Thyroid gland (tissue), 4 donors: ENCODE results near the gene MX2. TPM values are rescaled to one million over a fixed set of nuclear protein-coding genes. Genes with fewer than 3 reads are reported as not detected.

Experiments
- DNase-seq, 2 donors: peaks; one replicate each; pipeline ENCODE4 v3.0.0-alpha.2; 2019
- H3K27ac ChIP-seq, 3 donors: fragments of 200-600 bp; sonication (generic); 1 replicate in 2 of 3; 2 replicates in 1 of 3; pipeline ENCODE4 v1.5.1; 2016 to 2019; ENCODE audit warnings: mild to moderate bottlenecking in 1 of 3, moderate library complexity in 1 of 3
- H3K27me3 ChIP-seq: fragments of 200-600 bp; sonication (generic); one replicate; pipeline ENCODE4 v1.5.1; 2019
- H3K36me3 ChIP-seq, 2 donors: fragments of 200-600 bp; sonication (generic); one replicate each; pipeline ENCODE4 v1.5.1; 2016 to 2019
- H3K4me1 ChIP-seq, 2 donors: fragments of 200-600 bp; sonication (generic); one replicate each; pipeline ENCODE4 v1.5.1; 2017 to 2019
- H3K4me3 ChIP-seq, 3 donors: fragments of 200-600 bp; sonication (generic); replicated peaks in 1 of 3; 1 replicate in 2 of 3; 2 replicates in 1 of 3; pipeline ENCODE4 v1.5.1; 2016; ENCODE audit warnings: mild to moderate bottlenecking in 1 of 3
- H3K9me3 ChIP-seq: fragments of 200-600 bp; sonication (generic); one replicate; pipeline ENCODE4 v1.5.1; 2017
- POLR2A ChIP-seq, 2 donors: fragments of 450-650 bp; IDR thresholded peaks; one replicate each; pipeline ENCODE4 v1.6.1; 2017; ENCODE audit warnings: antibody characterized with exemption in 2 of 2, mild to moderate bottlenecking in 2 of 2, moderate library complexity in 1 of 2
- WGBS, 2 donors: methylation state at CpG; one replicate each; pipeline ENCODE4 v1.1.5; 2017; 5-methylcytosine and 5-hydroxymethylcytosine counted together
- intact Hi-C: fragments of 100-400 bp; cut with DNase I; formaldehyde crosslinking; loops from one replicate; pipeline ENCODE4 v1.15.1; 2023
- total RNA-seq, 4 donors: library from RNA; depleted of rRNA; stranded (reverse); fragments of >200 nt; gene quantifications; one replicate each; pipeline ENCODE4 v1.2.3, GENCODE V29; 2016
- TF ChIP-seq, protein P1 (sequence below), 6 experiments: fragments of 200-600 bp in 3 of 6; fragments of 450-650 bp in 3 of 6; sonication (generic) in 3 of 6; IDR thresholded peaks; one replicate each; pipeline ENCODE4 v1.5.1; 2016 to 2019; ENCODE audit warnings: antibody characterized with exemption in 6 of 6, mild to moderate bottlenecking in 2 of 6, inconsistent platforms in 1 of 6, moderate library complexity in 1 of 6

MX2 gene
- total RNA-seq, 4 donors from 2014 or later = 3.0 to 19.8 (median 7.1) TPM

DNA sequence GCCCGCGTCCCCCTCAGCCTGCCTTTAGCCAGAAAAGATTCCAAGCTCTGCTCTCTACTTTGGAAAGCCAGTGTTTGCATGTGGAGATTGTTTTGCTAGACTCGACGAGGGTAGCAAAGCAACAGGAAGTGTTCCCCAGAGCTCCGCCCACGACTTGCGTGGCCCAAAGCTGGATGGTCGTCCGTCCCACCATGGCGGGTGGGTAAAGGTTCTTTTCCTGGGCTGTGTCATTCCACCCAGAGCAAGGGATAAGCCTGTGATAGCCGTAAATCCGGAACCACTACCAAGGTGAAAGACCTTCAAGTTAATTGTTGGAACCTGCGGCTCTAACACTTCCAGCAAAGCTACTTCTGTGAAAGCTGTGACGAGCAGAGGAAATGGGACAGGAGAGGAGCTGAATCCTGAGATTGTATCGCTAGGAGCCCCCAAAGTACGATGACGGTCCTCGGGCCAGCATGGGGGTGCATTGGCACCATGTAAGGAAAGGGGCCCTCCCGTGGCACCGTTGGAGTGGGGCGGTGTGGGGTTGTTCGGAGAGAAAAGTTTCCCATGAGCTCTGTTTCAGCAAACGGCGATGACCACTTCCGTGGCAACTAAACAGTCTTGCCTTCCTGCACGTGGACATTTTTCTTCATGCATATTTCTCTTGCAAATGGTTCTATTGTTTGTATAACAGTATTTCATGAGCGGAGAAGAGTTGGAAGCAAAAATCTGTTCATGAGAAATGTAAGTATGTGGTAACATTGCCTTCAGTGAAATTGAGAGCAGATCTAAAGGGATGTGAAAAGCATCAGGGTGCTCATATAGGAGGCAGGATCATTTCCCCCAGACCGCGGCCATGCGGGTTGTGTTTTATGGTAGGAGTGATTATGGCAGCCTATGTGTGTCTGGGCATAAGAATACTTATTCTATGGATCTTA lies 8.4 kb downstream of the MX2 start:
- intact Hi-C loops = loop anchor here (10.0 kb wide), 1 partner anchor 85 kb away; no protein-coding TSS in a partner anchor
- H3K4me1 ChIP-seq = peaks cover 7 to 14% of the 10 kb centered on the region in 2 donors

DNA sequence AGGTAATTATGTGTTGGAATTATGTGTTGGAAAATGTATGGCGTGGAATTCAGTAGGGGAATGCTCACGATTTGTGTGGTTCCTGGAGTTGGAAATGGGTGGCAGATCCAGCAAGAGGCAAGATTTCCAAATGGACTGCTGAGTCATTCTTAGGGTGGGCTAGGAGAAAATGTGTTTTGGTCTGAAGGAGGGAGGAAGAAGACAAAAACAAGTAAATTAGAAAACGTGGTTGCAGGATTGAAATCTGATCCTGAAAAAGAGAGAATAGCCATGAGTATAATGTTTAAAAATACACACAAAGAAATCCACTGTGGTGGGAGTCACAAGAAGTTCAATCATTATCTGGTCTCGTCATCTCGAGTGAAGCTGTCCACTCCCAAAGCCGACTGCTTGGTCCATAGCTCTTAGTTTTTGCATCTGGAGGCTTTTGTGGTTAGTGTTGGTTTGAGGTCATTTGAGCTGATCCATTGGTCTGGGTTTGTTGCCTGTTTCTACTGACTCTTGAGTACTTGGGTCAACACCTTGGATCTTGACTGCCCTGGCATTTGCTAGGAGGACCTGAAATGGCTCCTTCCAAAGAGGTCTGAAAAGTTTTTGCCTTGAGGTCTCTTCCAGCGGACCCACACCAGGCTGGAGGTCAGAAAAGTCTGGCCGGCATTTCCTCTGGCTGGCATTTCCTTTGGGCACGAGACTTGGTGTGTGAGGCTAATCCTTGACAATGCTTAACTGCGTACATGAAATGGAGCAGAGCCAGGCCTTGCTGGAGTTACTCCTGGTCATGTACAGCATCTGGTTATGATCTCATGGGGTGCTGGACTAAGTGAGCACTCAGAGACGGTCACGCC lies 9.2 kb downstream of the MX2 start:
- Histone ChIP-seq H3K27ac (no peak overlapping the region), H3K36me3 (no peaks in the 10 kb centered on the region), H3K4me1 (peaks cover 7 to 14% of the 10 kb centered on the region in 2 donors), H3K9me3 (no peaks in the 10 kb centered on the region), H3K27me3 (no peaks in the 10 kb centered on the region), H3K4me3 (no peak overlapping the region)
- WGBS, 2 donors = 78 to 84% methylated on average over 10 to 12 of the region's 12 CpGs
- intact Hi-C loops = loop anchor here (10.0 kb wide), 1 partner anchor 84 kb away; no protein-coding TSS in a partner anchor
- TF ChIP-seq POLR2A (IDR thresholded peaks at IDR 0.05) = no peak
- TF ChIP-seq, protein P1, sequence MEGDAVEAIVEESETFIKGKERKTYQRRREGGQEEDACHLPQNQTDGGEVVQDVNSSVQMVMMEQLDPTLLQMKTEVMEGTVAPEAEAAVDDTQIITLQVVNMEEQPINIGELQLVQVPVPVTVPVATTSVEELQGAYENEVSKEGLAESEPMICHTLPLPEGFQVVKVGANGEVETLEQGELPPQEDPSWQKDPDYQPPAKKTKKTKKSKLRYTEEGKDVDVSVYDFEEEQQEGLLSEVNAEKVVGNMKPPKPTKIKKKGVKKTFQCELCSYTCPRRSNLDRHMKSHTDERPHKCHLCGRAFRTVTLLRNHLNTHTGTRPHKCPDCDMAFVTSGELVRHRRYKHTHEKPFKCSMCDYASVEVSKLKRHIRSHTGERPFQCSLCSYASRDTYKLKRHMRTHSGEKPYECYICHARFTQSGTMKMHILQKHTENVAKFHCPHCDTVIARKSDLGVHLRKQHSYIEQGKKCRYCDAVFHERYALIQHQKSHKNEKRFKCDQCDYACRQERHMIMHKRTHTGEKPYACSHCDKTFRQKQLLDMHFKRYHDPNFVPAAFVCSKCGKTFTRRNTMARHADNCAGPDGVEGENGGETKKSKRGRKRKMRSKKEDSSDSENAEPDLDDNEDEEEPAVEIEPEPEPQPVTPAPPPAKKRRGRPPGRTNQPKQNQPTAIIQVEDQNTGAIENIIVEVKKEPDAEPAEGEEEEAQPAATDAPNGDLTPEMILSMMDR (IDR thresholded peaks at IDR 0.05) = no peak
- DNase-seq = no peak

More for the DNA sequence above, 8.4 kb downstream of the MX2 start:
- Histone ChIP-seq H3K36me3 (no peaks in the 10 kb centered on the region), H3K9me3 (no peaks in the 10 kb centered on the region), H3K27me3 (no peaks in the 10 kb centered on the region), H3K4me3 (peak overlapping the region in 1 of 3 donors; percentile 8), H3K27ac (peak overlapping the region in 1 of 3 donors; percentile 54)
- 68 to 77% methylated on average over 27 to 30 of the region's 30 CpGs for WGBS, 2 donors
- no peak for DNase-seq
- TF ChIP-seq, protein P1 (IDR thresholded peaks at IDR 0.05) = no peak
- no peak for TF ChIP-seq POLR2A (IDR thresholded peaks at IDR 0.05)

DNA sequence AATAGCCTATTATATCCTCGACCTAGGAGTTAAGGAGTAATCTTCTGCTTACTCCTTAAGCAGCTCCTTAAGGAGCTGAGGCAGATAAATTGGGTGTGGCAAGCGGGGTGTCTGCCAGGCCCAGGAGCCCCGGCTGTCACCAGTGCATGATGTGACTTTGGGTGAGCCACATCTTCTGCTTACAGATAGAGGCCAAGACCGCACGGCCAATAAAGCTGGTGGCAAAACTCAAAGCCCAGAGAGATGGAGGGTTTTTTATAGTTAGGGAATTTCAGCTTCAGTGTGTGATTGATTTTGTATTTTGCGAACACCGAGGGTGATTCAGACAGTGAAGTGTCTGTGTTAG lies 9.8 kb downstream of the MX2 start:
- intact Hi-C loops = loop anchor here (10.0 kb wide), 1 partner anchor 83 kb away; no protein-coding TSS in a partner anchor

DNA sequence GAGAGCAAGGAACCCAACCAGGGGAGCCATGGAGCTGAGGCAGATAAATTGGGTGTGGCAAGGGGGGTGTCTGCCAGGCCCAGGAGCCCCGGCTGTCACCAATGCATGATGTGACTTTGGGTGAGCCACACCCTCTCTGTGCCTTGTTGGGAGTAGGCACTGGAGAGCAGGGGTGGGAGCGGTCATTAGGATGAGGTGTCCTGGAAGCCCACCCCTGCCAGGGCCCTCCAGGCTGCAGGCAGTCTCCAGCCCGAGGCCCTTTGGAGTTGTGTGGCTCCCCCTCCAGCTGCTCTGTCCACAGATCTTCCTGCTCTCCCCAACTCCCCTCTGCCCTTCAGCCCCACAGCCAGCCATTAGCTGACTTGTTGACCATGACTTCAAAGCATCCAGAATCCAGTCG lies 11.4 kb downstream of the MX2 start:
- no peak for DNase-seq
- WGBS, 2 donors = 73 to 78% methylated on average over 3 to 4 of the region's 4 CpGs
- H3K4me3 ChIP-seq = no peak overlapping the region
- intact Hi-C loops = loop anchor here (10.0 kb wide), 1 partner anchor 82 kb away; no protein-coding TSS in a partner anchor
- no peaks in the 10 kb centered on the region for H3K36me3 ChIP-seq
- H3K9me3 ChIP-seq = no peaks in the 10 kb centered on the region
- peaks cover 7 to 14% of the 10 kb centered on the region in 2 donors for H3K4me1 ChIP-seq
- no peaks in the 10 kb centered on the region for H3K27me3 ChIP-seq
- no peak overlapping the region for H3K27ac ChIP-seq
- TF ChIP-seq POLR2A (IDR thresholded peaks at IDR 0.05) = no peak
- TF ChIP-seq, protein P1 (IDR thresholded peaks at IDR 0.05) = no peak

More for the DNA sequence above, 9.8 kb downstream of the MX2 start:
- no peak for DNase-seq
- Histone ChIP-seq H3K4me3 (no peak overlapping the region), H3K27me3 (no peaks in the 10 kb centered on the region), H3K27ac (no peak overlapping the region), H3K4me1 (peaks cover 7 to 14% of the 10 kb centered on the region in 2 donors), H3K36me3 (no peaks in the 10 kb centered on the region), H3K9me3 (no peaks in the 10 kb centered on the region)
- WGBS, 2 donors = 92 to 94% methylated on average over 7 of the region's 7 CpGs
- TF ChIP-seq POLR2A (IDR thresholded peaks at IDR 0.05) = no peak
- TF ChIP-seq, protein P1 (IDR thresholded peaks at IDR 0.05) = no peak
